Activated naive CD8-positive, alpha-beta T cell treated with anti-CD3 and anti-CD28 coated beads for 36 hours (primary cell): ENCODE data around the gene TMEM191C. TPM values are rescaled to one million over a fixed set of nuclear protein-coding genes. Genes with fewer than 3 reads are reported as not detected.

Experiments used
- DNase-seq: peaks from one replicate; pipeline ENCODE4 v3.0.0; 2021
- H3K27ac Mint-ChIP-seq: one replicate; pipeline ENCODE4 v1.8.0; 2022; ENCODE audit warnings: mild to moderate bottlenecking, moderate library complexity, mixed read lengths
- H3K27me3 Mint-ChIP-seq: one replicate; pipeline ENCODE4 v1.8.0; 2022; ENCODE audit warnings: mild to moderate bottlenecking, mixed read lengths
- H3K36me3 Mint-ChIP-seq: one replicate; pipeline ENCODE4 v1.8.0; 2021; ENCODE audit warnings: mild to moderate bottlenecking, mixed read lengths
- H3K4me1 Mint-ChIP-seq: one replicate; pipeline ENCODE4 v1.8.0; 2021; ENCODE audit warnings: mixed read lengths
- H3K4me3 Mint-ChIP-seq: one replicate; pipeline ENCODE4 v1.8.0; 2022; ENCODE audit warnings: mild to moderate bottlenecking, moderate library complexity, mixed read lengths
- H3K9me3 Mint-ChIP-seq: one replicate; pipeline ENCODE4 v1.8.0; 2022; ENCODE audit warnings: mixed read lengths
- total RNA-seq, 2 experiments: library from RNA; stranded (reverse); gene quantifications; one replicate each; pipeline ENCODE4 v1.2.3, GENCODE V29; 2021

The TMEM191C gene
- total RNA-seq, 2 experiments from 2014 or later = 1.3 TPM

- Mint-ChIP-seq H3K36me3 (no peaks in the 10 kb centered on the region), H3K9me3 (no peaks in the 10 kb centered on the region), H3K27me3 (no peaks in the 10 kb centered on the region), H3K27ac (no peak overlapping the region), H3K4me1 (no peaks in the 10 kb centered on the region), H3K4me3 (no peak overlapping the region)
- DNase-seq = no peak
Measured at GRCh38 chr22:21443057-21443734, 24.0 kb upstream of the TMEM191C start.

- no peaks in the 10 kb centered on the region for H3K4me1 Mint-ChIP-seq
- H3K27ac Mint-ChIP-seq = no peak overlapping the region
- no peak for DNase-seq
- H3K36me3 Mint-ChIP-seq = no peaks in the 10 kb centered on the region
- no peaks in the 10 kb centered on the region for H3K9me3 Mint-ChIP-seq
- H3K4me3 Mint-ChIP-seq = no peak overlapping the region
- H3K27me3 Mint-ChIP-seq = no peaks in the 10 kb centered on the region
Measured at GRCh38 chr22:21443735-21444421, 23.3 kb upstream of the TMEM191C start.

GRCh38 chr22:21444701-21445436, 22.3 kb upstream of the TMEM191C start:
- H3K27me3 Mint-ChIP-seq = no peaks in the 10 kb centered on the region
- no peaks in the 10 kb centered on the region for H3K36me3 Mint-ChIP-seq
- no peak overlapping the region for H3K4me3 Mint-ChIP-seq
- DNase-seq = no peak
- no peaks in the 10 kb centered on the region for H3K4me1 Mint-ChIP-seq
- H3K9me3 Mint-ChIP-seq = no peaks in the 10 kb centered on the region
- no peak overlapping the region for H3K27ac Mint-ChIP-seq

GRCh38 chr22:21445437-21446127, 21.6 kb upstream of the TMEM191C start:
- H3K36me3 Mint-ChIP-seq = no peaks in the 10 kb centered on the region
- H3K9me3 Mint-ChIP-seq = no peaks in the 10 kb centered on the region
- H3K4me3 Mint-ChIP-seq = no peak overlapping the region
- H3K4me1 Mint-ChIP-seq = no peaks in the 10 kb centered on the region
- no peaks in the 10 kb centered on the region for H3K27me3 Mint-ChIP-seq
- no peak overlapping the region for H3K27ac Mint-ChIP-seq
- DNase-seq = no peak

GRCh38 chr22:21446128-21446826, 20.9 kb upstream of the TMEM191C start:
- Mint-ChIP-seq H3K4me3 (no peak overlapping the region), H3K9me3 (no peaks in the 10 kb centered on the region), H3K36me3 (no peaks in the 10 kb centered on the region), H3K4me1 (no peaks in the 10 kb centered on the region), H3K27me3 (no peaks in the 10 kb centered on the region), H3K27ac (no peak overlapping the region)
- no peak for DNase-seq

GRCh38 chr22:21446827-21447690, 20.1 kb upstream of the TMEM191C start:
- H3K27me3 Mint-ChIP-seq = no peaks in the 10 kb centered on the region
- no peaks in the 10 kb centered on the region for H3K9me3 Mint-ChIP-seq
- H3K27ac Mint-ChIP-seq = no peak overlapping the region
- H3K36me3 Mint-ChIP-seq = no peaks in the 10 kb centered on the region
- H3K4me3 Mint-ChIP-seq = no peak overlapping the region
- no peaks in the 10 kb centered on the region for H3K4me1 Mint-ChIP-seq
- no peak for DNase-seq

- H3K9me3 Mint-ChIP-seq = no peaks in the 10 kb centered on the region
- no peaks in the 10 kb centered on the region for H3K36me3 Mint-ChIP-seq
- no peak overlapping the region for H3K4me3 Mint-ChIP-seq
- DNase-seq = no peak
- no peaks in the 10 kb centered on the region for H3K4me1 Mint-ChIP-seq
- no peak overlapping the region for H3K27ac Mint-ChIP-seq
- H3K27me3 Mint-ChIP-seq = no peaks in the 10 kb centered on the region
Measured at GRCh38 chr22:21447694-21448402, 19.3 kb upstream of the TMEM191C start.

- no peaks in the 10 kb centered on the region for H3K4me1 Mint-ChIP-seq
- no peaks in the 10 kb centered on the region for H3K36me3 Mint-ChIP-seq
- H3K27me3 Mint-ChIP-seq = no peaks in the 10 kb centered on the region
- H3K9me3 Mint-ChIP-seq = no peaks in the 10 kb centered on the region
- no peak overlapping the region for H3K4me3 Mint-ChIP-seq
- no peak for DNase-seq
- H3K27ac Mint-ChIP-seq = no peak overlapping the region
Measured at GRCh38 chr22:21448627-21449416, 18.4 kb upstream of the TMEM191C start.

GRCh38 chr22:21449531-21450319, 17.5 kb upstream of the TMEM191C start:
- Mint-ChIP-seq H3K4me1 (no peaks in the 10 kb centered on the region), H3K27me3 (no peaks in the 10 kb centered on the region), H3K9me3 (no peaks in the 10 kb centered on the region), H3K4me3 (no peak overlapping the region), H3K36me3 (no peaks in the 10 kb centered on the region), H3K27ac (no peak overlapping the region)
- DNase-seq = no peak

- H3K4me1 Mint-ChIP-seq = no peaks in the 10 kb centered on the region
- no peaks in the 10 kb centered on the region for H3K36me3 Mint-ChIP-seq
- H3K4me3 Mint-ChIP-seq = no peak overlapping the region
- H3K27me3 Mint-ChIP-seq = no peaks in the 10 kb centered on the region
- H3K27ac Mint-ChIP-seq = no peak overlapping the region
- no peaks in the 10 kb centered on the region for H3K9me3 Mint-ChIP-seq
- DNase-seq = no peak
Measured at GRCh38 chr22:21450320-21450831, 16.8 kb upstream of the TMEM191C start.

GRCh38 chr22:21450858-21451353, 16.3 kb upstream of the TMEM191C start:
- no peaks in the 10 kb centered on the region for H3K4me1 Mint-ChIP-seq
- no peaks in the 10 kb centered on the region for H3K27me3 Mint-ChIP-seq
- no peak overlapping the region for H3K27ac Mint-ChIP-seq
- no peak overlapping the region for H3K4me3 Mint-ChIP-seq
- DNase-seq = no peak
- H3K36me3 Mint-ChIP-seq = no peaks in the 10 kb centered on the region
- no peaks in the 10 kb centered on the region for H3K9me3 Mint-ChIP-seq
